SK-N-SH (cell line): ENCODE data around the gene UCP2. TPM values are rescaled to one million over a fixed set of nuclear protein-coding genes. Genes with fewer than 3 reads are reported as not detected.

Experiments used
- CTCF ChIA-PET: fragments of 300-600, 350-600 bp; formaldehyde crosslinking; extraction: SDS; loops from one replicate; lab custom pipeline; 2021; lab: Yijun Ruan, JAX
- POLR2A ChIA-PET: fragments of 350-600 bp; sonication (Branson Sonifier 250); formaldehyde crosslinking; extraction: SDS; loops from one replicate; lab custom pipeline; 2020; ENCODE audit warnings: antibody characterized with exemption, inconsistent platforms; lab: Yijun Ruan, JAX
- DNase-seq: peaks from one replicate; pipeline ENCODE4 v3.0.0; 2012
- H2AFZ ChIP-seq: fragments of 200-600 bp; sonication (generic); 2 replicates; pipeline ENCODE4 v1.8.1; 2016; ENCODE audit warnings: antibody characterized with exemption, mild to moderate bottlenecking, low read depth
- H3F3A ChIP-seq: fragments of 200-600 bp; sonication (generic); replicated peaks from 2 replicates; pipeline ENCODE3; 2016; ENCODE audit warnings: antibody characterized with exemption, mild to moderate bottlenecking; ENCODE audit not compliant: insufficient read depth
- H3K27ac ChIP-seq, 2 experiments: fragments of 200-500 bp in 1 of 2; fragments of 200-600 bp in 1 of 2; sonication (Bioruptor generic) in 1 of 2; sonication (generic), shearing (Covaris generic) in 1 of 2; 2 replicates each; pipeline versions ENCODE4 v1.5.1 to v1.6.1; 2014 to 2016; ENCODE audit warnings: low read depth in 2 of 2, inconsistent platforms in 1 of 2, low read length in 1 of 2, mild to moderate bottlenecking in 1 of 2, mixed read lengths in 1 of 2
- H3K27me3 ChIP-seq: fragments of 200-600 bp; sonication (generic), shearing (Covaris generic); 2 replicates; pipeline ENCODE4 v1.6.1; 2016; ENCODE audit warnings: mixed run types; ENCODE audit not compliant: insufficient read depth
- H3K36me3 ChIP-seq, 2 experiments: fragments of 200-500 bp in 1 of 2; fragments of 200-600 bp in 1 of 2; sonication (Bioruptor generic) in 1 of 2; sonication (generic) in 1 of 2; replicated peaks in 1 of 2; 2 replicates each; pipeline versions ENCODE3 to v1.5.1; 2014 to 2016; ENCODE audit warnings: low read length in 1 of 2, mild to moderate bottlenecking in 1 of 2; ENCODE audit not compliant: insufficient read depth in 2 of 2, control insufficient read depth in 1 of 2
- H3K4me1 ChIP-seq, 2 experiments: fragments of 200-500 bp in 1 of 2; fragments of 200-600 bp in 1 of 2; sonication (Bioruptor generic) in 1 of 2; sonication (generic), shearing (Covaris generic) in 1 of 2; 2 replicates each; pipeline versions ENCODE4 v1.5.1 to v1.6.1; 2014 to 2016; ENCODE audit warnings: low read depth in 1 of 2, low read length in 1 of 2, mixed run types in 1 of 2; ENCODE audit not compliant: insufficient read depth in 2 of 2, control insufficient read depth in 1 of 2
- H3K4me2 ChIP-seq: fragments of 200-600 bp; sonication (generic), shearing (Covaris generic); 2 replicates; pipeline ENCODE4 v1.6.1; 2017; ENCODE audit warnings: mixed run types
- H3K4me3 ChIP-seq, 2 experiments: fragments of 200-500 bp in 1 of 2; fragments of 200-600 bp in 1 of 2; sonication (Bioruptor generic) in 1 of 2; sonication (generic), shearing (Covaris generic) in 1 of 2; 2 replicates each; pipeline versions ENCODE4 v1.5.1 to v1.8.1; 2014 to 2016; ENCODE audit warnings: low read depth in 2 of 2, inconsistent platforms in 1 of 2, low read length in 1 of 2, mild to moderate bottlenecking in 1 of 2, mixed read lengths in 1 of 2, moderate library complexity in 1 of 2
- H3K79me2 ChIP-seq: fragments of 200-600 bp; sonication (generic); 2 replicates; pipeline ENCODE4 v1.8.1; 2017; ENCODE audit warnings: mild to moderate bottlenecking; ENCODE audit not compliant: insufficient read depth
- H3K9ac ChIP-seq: fragments of 200-600 bp; sonication (generic); 2 replicates; pipeline ENCODE4 v1.6.1; 2017; ENCODE audit warnings: mixed run types
- H3K9me2 ChIP-seq: fragments of 200-600 bp; sonication (generic); 2 replicates; pipeline ENCODE4 v1.6.1; 2017; ENCODE audit warnings: mixed run types
- H3K9me3 ChIP-seq: fragments of 200-600 bp; sonication (generic); 2 replicates; pipeline ENCODE4 v1.6.1; 2017; ENCODE audit warnings: mixed run types, mild to moderate bottlenecking, moderate library complexity
- H4K20me1 ChIP-seq: fragments of 200-600 bp; sonication (generic); 2 replicates; pipeline ENCODE4 v1.6.1; 2017; ENCODE audit warnings: mild to moderate bottlenecking, mixed run types; ENCODE audit not compliant: insufficient read depth
- ELF1 ChIP-seq: IDR thresholded peaks from 2 replicates; pipeline ENCODE4 v1.4.0; 2012
- EP300 ChIP-seq, 2 experiments: IDR thresholded peaks; 2 replicates each; pipeline versions ENCODE4 v1.4.0 to v1.6.1; 2012; ENCODE audit warnings: borderline replicate concordance in 1 of 2, low read depth in 1 of 2, low read length in 1 of 2
- EZH2phosphoT487 ChIP-seq: fragments of 200-600 bp; sonication (generic); IDR thresholded peaks from 2 replicates; pipeline ENCODE4 v1.6.1; 2017; ENCODE audit warnings: low read depth, mixed run types, mild to moderate bottlenecking, antibody characterized with exemption, moderate library complexity, borderline replicate concordance
- FOXJ3 ChIP-seq: sonication (generic); formaldehyde crosslinking; IDR thresholded peaks from 2 replicates; pipeline ENCODE4 v1.5.1; 2020; ENCODE audit warnings: mild to moderate bottlenecking, missing genetic modification reagents
- PBX3 ChIP-seq: IDR thresholded peaks from 2 replicates; pipeline ENCODE4; 2012
- RCOR1 ChIP-seq: fragments of 150-350 bp; IDR thresholded peaks from 2 replicates; pipeline ENCODE4 v1.6.1; 2017; ENCODE audit warnings: antibody characterized with exemption, low read length
- SIN3A ChIP-seq: IDR thresholded peaks from 2 replicates; pipeline ENCODE4 v1.6.1; 2012; ENCODE audit warnings: low read depth, mild to moderate bottlenecking, low read length, moderate library complexity, borderline replicate concordance
- TCF12 ChIP-seq: IDR thresholded peaks from 2 replicates; pipeline ENCODE4 v1.4.0; 2012
- TEAD4 ChIP-seq: IDR thresholded peaks from 2 replicates; pipeline ENCODE4 v1.4.0; 2012; ENCODE audit warnings: mild to moderate bottlenecking, borderline replicate concordance; ENCODE audit not compliant: insufficient read depth
- USF1 ChIP-seq: IDR thresholded peaks from 2 replicates; pipeline ENCODE4 v1.4.0; 2012; ENCODE audit warnings: low read depth, borderline replicate concordance
- ZBTB33 ChIP-seq: IDR thresholded peaks from 2 replicates; pipeline ENCODE4 v1.4.0; 2012; ENCODE audit warnings: low read depth, borderline replicate concordance
- WGBS: methylation state at CpG from one replicate; pipeline ENCODE4 v1.1.6; 2017; ENCODE audit warnings: low lambda C conversion rate; 5-methylcytosine and 5-hydroxymethylcytosine counted together
- polyA plus RNA-seq, 3 experiments: library from polyadenylated mRNA; depleted of rRNA; stranded (reverse); fragments of >200 nt; gene quantifications; 2 replicates each; pipeline ENCODE4 v1.2.3, GENCODE V29; 2012

UCP2 gene
- polyA plus RNA-seq, 1 of the 3 experiments (the other 2 are of a cell fraction) = 36.0 TPM

- no peaks in the 10 kb centered on the region for H3K27me3 ChIP-seq
- ChIA-PET CTCF (no interaction called here), POLR2A (interaction anchor here (0.8 to 3.9 kb wide), 2 partner anchors 10 to 11 kb away, joined by 4 to 15 read pairs; partner anchors contain the start of gene UCP2)
- H4K20me1 ChIP-seq = no peaks in the 10 kb centered on the region
- H3K9me2 ChIP-seq = no peaks in the 10 kb centered on the region
- no peak overlapping the region for H3K4me3 ChIP-seq
- H3K4me2 ChIP-seq = no peak overlapping the region
- no peak overlapping the region for H2AFZ ChIP-seq
- WGBS = 89% methylated on average over 5 of the region's 6 CpGs
- peaks cover 3% of the 10 kb centered on the region for H3F3A ChIP-seq
- no peak for TF ChIP-seq ELF1
- TF ChIP-seq SIN3A = no peak
- no peak for TF ChIP-seq RCOR1
- no peak for TF ChIP-seq EP300 (IDR thresholded peaks at IDR 0.05; ENCODE audit: borderline replicate concordance in 1 of 2, low read depth in 1 of 2, low read length in 1 of 2)
- TF ChIP-seq EZH2phosphoT487 = no peak
- no peak for TF ChIP-seq FOXJ3 (CRISPR knock-in tag)
- no peak for TF ChIP-seq USF1
- TF ChIP-seq TCF12 = no peak
- no peak for TF ChIP-seq ZBTB33
- no peak for TF ChIP-seq TEAD4
- TF ChIP-seq PBX3 = no peak
- H3K9me3 ChIP-seq = no peaks in the 10 kb centered on the region
- no peak overlapping the region for H3K9ac ChIP-seq
- H3K36me3 ChIP-seq = peaks cover 0 to 9% of the 10 kb centered on the region in 2 experiments
- no peak overlapping the region for H3K27ac ChIP-seq
- no peak for DNase-seq
- H3K4me1 ChIP-seq = peaks cover 0 to 4% of the 10 kb centered on the region in 2 experiments; a peak in 1 of 4 replicates
- no peaks in the 10 kb centered on the region for H3K79me2 ChIP-seq
These were observed 11.4 kb downstream of the UCP2 start for GRCh38 chr11:73971175-73971719.

- Histone ChIP-seq H3K79me2 (no peaks in the 10 kb centered on the region), H3K4me1 (peaks cover 0 to 4% of the 10 kb centered on the region in 2 experiments; a peak in 1 of 4 replicates), H3K9me2 (no peaks in the 10 kb centered on the region), H3K4me2 (no peak overlapping the region), H4K20me1 (no peaks in the 10 kb centered on the region), H2AFZ (no peak overlapping the region), H3K9ac (no peak overlapping the region), H3K27me3 (no peaks in the 10 kb centered on the region), H3F3A (peaks cover 3% of the 10 kb centered on the region), H3K27ac (no peak overlapping the region), H3K4me3 (no peak overlapping the region), H3K36me3 (peaks cover 0 to 5% of the 10 kb centered on the region in 2 experiments), H3K9me3 (no peaks in the 10 kb centered on the region)
- 86% methylated on average over 11 of the region's 13 CpGs for WGBS
- TF ChIP-seq USF1 = no peak
- no peak for TF ChIP-seq SIN3A
- peak; percentile 64 for DNase-seq
- CTCF ChIA-PET = no interaction called here
- POLR2A ChIA-PET = interaction anchor here (0.5 to 3.9 kb wide), 3 partner anchors 9 to 23 kb away, joined by 4 to 15 read pairs (median 4); partner anchors contain the start of gene UCP2
These were observed 12.4 kb downstream of the UCP2 start for GRCh38 chr11:73969991-73970800.
